HG03066 (cell line): ENCODE data around the gene TESK2.
"Not testable (repeated sequence)": the region's sequence is repeated elsewhere in the genome, so short reads cannot be mapped to it uniquely, and the experiment has no call there.

Source experiments
- ATAC-seq: cut with Tn5 transposase; IDR thresholded peaks from one replicate; pipeline ENCODE4 v1.9.1; 2021; ENCODE audit warnings: low read depth; ENCODE audit not compliant: unreplicated experiment

The TESK2 gene

DNA sequence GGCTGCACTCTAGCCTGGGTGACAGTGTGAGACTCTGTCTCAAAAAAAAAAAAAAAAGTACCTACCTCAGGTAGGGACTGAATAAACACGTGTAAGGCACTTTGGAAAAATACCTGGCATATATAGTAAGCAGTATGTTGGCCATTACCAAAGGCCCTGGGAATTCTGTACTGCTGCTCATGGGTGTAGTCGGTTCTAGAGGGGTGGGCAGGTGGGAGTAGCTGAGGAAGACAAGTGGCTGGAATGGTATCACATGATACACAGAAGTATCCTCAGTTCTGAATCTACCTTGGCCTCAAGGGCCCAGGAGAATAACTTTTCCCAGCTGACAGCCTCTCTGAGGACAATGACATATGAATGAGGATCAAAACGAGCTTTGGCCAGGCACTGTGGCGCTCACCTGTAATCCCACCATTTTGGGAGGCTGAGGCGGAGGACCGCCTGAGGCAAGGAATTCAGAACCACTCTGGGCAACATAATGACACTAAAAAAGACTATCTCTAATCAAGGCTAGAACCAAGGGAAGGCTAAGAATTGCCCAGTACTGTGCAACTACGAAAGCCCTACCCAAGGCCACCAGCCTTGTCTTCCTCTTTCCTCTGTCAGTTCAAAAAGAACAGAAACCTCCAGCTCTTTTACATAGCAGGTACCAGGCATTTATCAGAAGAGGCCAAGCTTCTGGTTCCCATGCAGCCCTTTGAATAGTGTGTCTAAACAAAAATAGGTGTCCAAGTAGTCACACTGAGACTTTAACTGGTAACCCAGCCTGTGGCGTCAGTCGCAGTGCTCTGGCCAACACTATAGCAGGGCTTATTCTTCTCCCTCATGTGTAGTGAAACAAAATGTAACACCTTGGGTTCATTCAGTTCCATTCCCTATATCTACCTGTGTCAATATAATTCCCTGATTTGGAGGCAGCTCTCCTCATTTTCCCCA is 19.3 kb upstream of the TESK2 start:
- ATAC-seq = no peak

DNA sequence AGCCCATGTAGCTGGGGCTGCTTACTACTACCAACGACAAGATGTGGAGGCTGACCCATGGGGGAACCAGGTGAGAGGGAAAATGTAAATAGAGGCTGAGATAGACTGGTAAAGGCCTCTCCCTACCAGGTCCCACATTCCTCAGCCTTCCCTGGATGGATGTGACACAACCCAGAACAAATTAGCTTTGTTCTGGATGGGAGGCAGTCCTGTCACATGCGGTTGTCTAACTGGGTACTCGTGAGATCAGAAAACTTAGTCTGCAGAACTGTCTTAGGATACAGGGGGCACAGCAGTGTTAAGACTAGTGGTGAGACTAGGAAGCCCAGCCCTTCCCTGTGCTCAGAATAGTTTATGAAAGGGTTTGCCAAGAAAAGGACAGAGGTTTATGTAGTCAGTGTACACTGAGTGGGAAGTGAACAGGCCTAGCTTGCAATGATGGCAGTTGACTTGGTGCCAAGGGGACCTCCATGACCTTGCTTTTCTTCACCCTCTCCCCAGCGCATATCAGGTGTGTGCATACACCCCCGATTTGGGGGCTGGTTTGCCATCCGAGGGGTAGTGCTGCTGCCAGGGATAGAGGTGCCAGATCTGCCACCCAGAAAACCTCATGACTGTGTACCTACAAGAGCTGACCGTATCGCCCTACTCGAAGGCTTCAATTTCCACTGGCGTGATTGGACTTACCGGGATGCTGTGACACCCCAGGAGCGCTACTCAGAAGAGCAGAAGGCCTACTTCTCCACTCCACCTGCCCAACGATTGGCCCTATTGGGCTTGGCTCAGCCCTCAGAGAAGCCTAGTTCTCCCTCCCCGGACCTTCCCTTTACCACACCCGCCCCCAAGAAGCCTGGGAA is 17.6 kb upstream of the TESK2 start:
- ATAC-seq = no peak

DNA sequence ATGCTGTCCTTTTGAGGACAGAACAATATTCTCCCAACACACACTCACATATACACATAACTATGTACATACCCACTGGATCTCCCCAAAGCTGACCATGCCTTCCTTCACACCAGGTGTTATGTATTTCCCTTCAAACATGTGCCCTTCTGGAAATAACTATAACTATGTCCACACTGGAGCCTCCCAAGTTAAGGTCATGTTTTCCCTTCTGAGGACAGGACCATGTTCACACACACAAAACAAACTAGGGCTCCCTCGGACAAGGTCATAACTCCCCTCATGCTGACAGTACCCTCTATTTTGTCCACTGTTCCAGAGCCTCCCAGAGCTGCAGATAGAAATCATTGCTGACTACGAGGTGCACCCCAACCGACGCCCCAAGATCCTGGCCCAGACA is 16.9 kb upstream of the TESK2 start:
- ATAC-seq = no peak

DNA sequence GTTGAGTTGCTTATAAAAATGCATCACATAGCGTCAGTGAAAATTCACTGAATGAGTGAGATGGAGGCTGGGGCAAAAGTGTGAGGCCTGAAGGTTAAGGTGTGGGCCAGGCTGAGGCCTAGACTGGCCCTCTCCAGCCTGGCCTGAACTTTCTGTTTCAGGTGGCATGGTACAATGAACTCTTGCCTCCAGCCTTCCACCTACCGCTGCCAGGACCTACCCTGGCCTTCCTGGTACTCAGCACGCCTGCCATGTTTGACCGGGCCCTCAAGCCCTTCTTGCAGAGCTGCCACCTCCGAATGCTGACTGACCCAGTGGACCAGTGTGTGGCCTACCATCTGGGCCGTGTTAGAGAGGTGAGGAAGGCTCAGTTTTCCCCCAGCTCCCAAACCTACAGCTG is 16.2 kb upstream of the TESK2 start:
- ATAC-seq = no peak

DNA sequence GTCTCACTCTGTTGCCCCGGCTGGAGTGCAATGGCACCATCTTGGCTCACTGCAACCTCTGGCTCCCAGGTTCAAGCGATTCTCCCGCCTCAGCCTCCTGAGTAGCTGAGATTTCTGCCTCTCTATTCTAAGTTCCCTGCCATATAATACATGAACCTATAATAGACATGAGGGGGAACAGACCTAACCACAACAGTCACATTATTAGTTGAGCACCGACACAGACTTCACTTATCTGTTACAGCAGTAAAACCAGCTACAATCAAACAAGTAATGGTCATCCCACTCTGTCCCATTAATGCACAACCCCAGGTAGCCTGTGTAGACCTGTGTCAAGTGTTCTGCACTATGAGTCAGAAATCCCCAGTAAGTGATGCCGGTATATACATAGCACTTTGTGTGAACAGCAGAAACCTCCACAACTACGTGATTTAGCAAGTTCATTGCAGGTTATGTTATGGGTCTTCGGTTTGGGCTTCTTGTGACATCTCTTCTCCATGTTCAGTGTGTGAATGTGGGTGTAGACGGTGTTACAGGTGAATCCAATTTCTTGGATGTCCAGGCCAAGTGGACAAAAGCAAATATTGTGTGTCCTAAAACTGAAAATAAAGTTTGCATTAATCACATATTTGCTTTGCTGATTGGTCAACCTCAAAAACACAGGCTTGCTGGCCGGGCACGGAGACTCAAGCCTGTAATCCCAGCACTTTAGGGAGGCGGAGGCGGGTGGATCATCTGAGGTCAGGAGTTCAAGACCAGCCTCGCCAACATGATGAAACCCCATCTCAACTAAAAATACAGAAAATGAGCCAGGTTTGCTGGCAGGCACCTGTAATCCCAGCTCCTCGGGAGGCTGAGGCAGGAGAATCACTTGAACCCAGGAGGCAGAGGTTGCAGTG is 12.7 kb upstream of the TESK2 start:
- ATAC-seq = no peak

DNA sequence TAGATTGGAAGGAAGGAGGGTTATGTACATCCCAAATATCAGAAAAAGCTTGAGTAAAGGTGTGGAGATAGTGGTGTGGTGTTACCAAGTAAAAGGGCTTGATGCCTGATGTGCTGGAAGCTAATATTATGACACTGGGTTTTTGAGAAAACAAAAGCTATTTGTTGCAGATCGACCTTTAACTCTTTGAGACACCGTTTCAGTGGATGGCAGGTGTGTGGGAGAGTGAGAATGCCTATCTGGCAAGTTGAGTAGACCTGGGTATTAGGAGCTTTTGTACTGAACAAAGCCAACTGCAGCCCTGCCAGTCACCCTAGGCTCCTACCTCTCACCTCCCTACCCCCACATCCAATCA is 10.5 kb upstream of the TESK2 start:
- no peak for ATAC-seq

DNA sequence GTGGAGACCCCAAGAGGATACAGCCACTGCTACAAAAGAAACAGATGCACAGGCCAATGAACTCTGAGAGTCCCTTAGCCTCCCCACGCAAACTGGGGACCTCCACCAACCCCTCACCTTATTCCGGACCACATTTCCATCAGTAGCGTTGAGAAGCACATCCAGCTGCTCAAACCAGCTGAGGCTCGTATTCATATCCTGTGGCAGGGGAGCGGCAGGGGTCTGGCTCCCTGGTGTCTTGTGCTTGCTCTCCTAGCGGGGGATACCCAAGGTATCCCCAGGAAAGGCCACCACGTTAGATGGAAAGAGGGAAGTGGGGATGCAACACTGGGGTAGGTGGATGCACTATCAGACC is 8.4 kb upstream of the TESK2 start:
- no peak for ATAC-seq

DNA sequence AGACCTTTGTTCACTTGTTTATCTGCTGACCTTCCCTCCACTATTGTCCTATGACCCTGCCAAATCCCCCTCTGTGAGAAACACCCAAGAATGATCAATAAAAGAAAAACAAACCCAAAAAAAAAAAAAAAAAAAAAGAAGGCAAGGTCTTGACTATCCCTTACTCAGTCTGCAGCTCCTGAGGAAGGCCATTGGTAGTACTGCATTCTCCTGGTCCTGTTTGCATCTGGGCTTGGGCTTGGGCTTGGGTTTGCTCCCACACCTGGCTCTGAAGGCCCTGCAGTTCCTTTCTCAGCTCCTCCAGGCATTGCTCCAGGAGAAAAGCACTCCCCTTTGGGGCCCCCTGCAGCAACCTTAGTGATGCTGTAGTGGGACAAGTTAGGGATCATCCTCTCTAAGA is 7.3 kb upstream of the TESK2 start:
- no peak for ATAC-seq

DNA sequence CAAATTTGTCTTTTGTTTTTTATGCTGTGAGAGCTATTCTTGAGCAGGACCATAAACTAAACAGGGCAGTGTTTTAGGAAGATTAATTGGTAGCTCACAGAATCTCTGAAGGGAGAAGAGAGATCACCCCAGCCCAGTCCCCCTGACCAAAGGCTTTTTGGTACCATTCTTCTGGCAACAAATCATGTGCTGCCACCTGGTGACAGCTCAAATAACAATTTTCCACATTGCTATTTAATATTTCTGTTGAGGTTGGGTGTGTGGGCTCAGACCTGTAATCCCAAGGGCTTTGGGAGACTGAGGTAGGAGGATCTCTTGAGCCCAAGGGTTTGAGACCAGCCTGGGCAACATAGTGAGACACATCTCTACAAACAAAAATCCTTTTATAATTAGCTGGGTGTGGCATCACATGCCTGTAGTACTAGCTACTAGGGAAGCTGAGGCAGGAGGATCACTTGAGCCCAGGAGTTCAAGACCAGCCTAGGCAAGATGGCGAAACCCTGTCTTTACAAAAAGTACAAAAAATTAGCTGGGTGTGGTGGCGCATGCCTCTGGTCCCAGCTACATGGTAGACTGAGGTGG is 2.2 kb upstream of the TESK2 start:
- no peak for ATAC-seq

DNA sequence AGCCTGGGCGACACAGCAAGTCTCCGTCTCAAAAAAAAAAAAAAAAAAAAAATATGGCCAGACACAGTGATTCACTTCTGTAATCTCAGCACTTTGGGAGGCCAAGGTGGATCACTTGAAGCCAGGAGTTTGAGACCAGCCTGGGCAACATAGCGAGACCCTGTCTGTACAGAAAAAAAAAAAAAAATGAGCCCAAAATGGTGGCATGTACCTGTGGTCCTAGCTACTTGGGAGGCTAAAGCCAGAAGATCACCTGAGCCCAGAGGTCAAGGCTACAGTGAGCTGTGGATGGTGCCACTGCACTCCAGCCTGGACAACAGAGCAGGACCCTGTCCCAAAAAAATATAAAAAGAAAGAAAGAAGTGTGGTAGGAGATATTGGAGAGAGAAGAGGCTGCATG is 1.7 kb upstream of the TESK2 start:
- ATAC-seq = no peak

DNA sequence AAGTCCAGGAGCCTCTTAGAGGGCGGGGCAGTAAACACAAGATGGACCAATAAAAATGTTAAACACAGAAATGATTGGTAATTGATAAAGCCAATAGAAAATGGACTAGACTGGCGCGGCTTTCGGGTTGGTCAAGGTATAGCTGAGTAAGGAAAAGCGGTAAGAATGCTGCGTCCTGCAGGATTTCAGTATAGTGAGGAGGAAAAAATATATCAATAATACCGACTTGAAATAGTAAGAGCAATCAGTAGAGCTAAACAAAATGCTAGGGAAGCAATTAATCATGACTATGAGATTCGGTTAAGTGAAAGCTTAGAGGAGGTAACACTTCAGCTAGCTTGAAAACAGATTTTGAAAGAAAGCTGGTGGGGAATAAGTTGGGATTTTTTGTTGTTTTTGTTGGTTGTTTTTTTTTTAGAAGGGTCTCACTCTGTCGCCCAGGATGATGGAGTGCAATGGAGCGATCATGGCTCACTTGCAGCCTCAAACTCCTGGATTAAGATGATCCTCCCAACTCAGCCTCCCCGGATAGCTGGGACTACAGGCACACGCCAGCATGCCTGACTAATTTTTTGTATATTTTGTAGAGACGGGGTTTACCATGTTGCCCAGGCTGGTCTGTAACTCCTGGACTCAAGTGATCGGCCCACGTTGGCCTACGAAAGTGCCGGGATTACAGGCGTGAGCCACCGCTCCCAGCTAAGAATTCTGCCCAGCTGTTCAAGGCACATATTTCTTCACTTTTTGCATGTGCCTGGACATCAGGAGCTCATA is 711 bp upstream of the TESK2 start:
- no peak for ATAC-seq

DNA sequence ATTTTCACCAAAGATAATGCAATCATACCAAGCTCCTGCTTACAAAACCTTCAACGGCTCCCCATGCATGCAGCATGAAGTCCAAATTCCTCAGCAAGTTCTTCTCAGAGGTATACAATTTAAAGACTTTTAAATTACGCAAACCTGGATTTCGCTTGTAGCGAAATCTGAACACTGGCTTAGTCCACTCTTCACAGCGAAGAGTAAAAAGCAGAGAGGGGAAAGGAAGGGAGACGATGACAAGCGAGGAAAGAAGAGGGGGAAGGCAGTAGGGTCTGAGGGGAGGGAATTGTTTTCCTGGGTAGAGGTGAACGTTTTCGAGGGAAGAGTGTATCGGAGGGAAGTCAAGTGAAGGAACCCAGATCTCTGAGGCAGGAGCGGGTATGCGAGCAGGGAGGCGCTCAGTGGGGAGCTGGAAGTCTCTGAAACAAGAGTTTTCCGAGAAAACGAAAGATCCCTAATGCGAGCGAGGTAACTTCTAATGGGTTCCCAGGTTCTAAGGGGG is 790 bp downstream of the TESK2 start:
- no peak for ATAC-seq

DNA sequence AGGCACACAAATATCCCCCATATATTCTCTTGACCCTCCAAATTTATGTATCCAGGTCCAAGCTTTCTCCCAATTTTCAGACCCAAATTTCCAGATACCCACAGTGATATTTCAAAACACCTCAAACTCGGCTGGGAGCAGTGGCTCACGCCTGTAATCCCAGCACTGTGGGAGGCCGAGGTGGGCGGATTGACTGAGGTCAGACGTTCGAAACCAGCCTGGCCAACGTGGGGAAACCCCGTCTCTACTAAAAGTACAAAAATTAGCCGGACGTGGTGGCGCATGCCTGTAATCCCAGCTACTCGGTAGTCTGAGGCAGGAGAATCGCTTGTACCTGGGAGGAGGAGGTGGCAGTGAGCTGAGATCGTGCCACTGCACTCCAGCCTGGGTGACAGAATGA is 1.6 kb downstream of the TESK2 start:
- ATAC-seq = not testable (repeated sequence)

DNA sequence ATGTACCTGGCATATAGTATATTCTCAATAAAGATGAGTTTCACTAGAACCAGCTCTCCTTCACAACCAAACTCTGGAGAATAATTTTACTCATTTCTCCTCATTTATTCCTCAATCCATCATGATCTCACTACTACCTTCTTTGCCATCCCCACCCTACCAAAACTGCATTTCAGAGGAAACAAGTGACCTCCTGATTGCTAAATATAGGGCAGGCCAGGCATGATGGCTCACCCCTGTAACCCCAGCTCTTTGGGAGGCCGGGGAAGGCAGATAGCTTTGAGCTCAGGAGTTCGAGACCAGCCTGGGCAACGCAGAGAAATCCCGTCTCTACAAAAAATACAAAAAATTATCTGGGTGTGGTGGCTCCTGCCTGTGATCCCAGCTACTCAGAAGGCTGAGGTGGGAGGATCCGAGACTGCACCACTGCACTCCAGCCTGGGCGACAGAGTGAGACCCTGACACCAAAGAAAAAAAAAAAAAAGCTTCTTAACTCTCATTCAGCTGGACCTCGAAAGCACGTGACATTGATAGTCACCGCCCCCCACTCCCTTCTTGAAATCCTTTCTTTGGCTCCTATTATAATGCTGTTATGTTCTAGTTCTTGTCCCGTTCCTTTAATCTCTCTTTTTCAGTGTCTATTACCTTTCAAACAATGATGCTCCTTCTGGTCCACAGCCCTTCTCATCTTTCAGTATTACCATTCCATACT is 2.1 kb downstream of the TESK2 start:
- no peak for ATAC-seq

DNA sequence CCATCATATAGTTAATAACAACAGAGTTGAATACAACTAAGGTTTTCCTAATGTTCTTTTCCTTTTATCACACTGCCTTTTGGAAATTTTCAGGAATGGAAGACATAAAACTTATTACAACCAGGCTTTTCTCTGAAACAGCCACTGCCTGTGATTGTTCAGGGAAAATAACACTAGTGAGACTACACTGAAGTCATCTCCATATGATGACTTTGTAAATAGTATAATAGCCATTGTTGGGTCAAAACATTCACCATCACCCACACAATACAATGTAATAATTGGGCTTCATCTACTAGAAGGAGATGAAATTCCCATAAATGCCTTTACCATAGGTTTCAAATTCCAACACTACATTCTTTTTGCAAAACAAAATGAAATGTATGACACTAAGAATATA is 5.0 kb downstream of the TESK2 start:
- no peak for ATAC-seq

DNA sequence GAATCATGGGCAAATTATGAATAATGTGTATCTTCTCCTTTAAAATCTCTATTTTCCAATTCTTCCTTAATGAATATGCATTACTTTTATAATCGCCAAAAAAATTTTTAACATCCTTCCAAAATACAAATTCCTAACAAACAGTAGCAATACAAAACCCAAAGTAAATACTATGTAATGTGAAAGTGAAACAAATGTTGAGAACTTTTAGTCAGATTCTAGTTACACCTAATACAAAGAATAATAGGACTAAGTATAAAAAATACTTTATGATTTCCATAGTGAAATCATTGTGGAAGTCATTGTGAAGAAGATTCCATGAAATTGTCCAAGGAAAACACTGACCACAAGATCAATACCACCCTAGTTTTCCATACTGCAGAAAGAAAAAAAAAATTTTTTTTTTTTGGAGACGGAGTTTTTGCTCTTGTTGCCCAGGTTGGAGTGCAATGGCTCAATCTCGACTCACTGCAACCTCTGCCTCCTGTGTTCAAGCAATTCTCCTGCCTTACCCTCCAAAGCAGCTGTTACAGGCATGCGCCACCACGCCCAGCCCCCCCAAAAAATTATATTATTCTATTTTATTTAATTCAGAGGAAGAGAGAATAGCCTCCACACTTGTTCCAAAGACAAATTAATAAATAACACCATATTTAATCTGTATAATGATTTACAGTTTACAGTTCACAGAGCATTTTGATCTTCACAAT is 11.8 kb downstream of the TESK2 start:
- no peak for ATAC-seq

DNA sequence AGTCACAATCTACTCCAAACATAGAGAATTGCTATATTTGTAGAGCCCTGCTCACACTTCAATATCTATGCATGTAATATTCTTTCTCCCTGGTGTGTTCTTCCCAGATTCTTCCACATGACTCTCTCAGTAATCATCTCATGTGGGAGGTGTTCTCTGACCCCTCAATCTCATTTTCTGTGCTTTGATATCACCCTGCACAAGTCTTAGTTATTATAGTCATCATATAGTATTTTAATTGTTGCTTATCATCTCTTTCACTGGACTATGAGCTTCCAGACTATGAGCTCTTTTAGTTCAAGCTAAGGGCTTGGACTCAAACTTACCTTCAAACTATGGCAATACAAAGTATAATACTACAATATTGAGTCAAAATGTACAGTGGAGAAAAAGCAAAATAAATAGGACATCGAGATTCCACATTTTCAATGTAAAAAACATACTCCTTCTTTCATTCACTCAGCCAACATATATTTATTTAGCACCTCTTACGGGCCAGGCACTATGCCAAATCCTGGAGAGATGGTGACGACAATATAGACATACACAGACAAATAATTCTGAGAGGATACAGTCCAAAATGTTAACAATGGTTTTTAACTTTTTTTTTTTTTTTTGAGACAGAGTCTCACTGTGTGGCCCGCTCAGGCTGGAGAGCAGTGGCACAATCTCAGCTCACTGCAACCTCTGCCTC is 12.7 kb downstream of the TESK2 start:
- no peak for ATAC-seq

DNA sequence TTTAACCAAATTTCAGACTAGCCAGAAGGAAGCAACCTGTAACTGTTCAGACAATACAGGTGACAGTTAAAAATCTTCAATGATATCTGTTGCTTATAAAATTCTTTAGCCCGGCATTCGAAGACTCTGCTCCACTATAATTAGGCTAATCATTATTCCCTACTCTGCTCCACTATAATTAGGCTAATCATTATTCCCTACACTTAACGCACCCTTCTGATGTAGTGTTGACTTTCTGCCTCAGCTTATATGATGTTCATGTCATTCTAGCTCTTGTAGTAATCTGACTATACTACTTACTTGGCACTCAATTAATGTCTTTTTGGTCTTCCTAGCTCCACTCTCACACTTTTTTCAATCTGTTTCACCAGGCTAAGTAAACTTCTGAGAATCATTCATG is 13.3 kb downstream of the TESK2 start:
- ATAC-seq = no peak
